Panc1 (cell line): Measurements from ENCODE around the gene ASPSCR1. TPM values are rescaled to one million over a fixed set of nuclear protein-coding genes. Genes with fewer than 3 reads are reported as not detected.

Experiments used
- ATAC-seq: fragments of 200-7000 bp; cut with Tn5 transposase; 2 replicates; pipeline ENCODE4 v1.9.1; 2020; ENCODE audit warnings: mild to moderate bottlenecking, moderate library complexity
- BruUV-seq: library from RNA; stranded (reverse); fragments of 400-500 nt; replicated peaks from 2 replicates; lab custom pipeline; 2021; lab: Mats Ljungman, UMichigan
- CTCF ChIA-PET: fragments of 300-600 bp; sonication (Branson Sonifier 250); formaldehyde crosslinking; loops from one replicate; lab custom pipeline; 2022; ENCODE audit warnings: antibody characterized with exemption; lab: Charles Lee
- POLR2A ChIA-PET: fragments of 300-600 bp; sonication (Branson Sonifier 250); formaldehyde crosslinking; loops from one replicate; lab custom pipeline; 2022; ENCODE audit warnings: antibody characterized with exemption; lab: Charles Lee
- DNase-seq: peaks from one replicate; pipeline ENCODE4 v3.0.0-alpha.2; 2010; ENCODE audit warnings: low read depth, low spot score
- H3K27ac ChIP-seq: 2 replicates; pipeline ENCODE4 v1.5.1; 2011; ENCODE audit warnings: mild to moderate bottlenecking, low read length, inconsistent platforms
- H3K27me3 ChIP-seq: fragments of 200-500 bp; sonication (Bioruptor generic); 2 replicates; pipeline ENCODE4 v1.6.0; 2014; ENCODE audit warnings: low read length, inconsistent platforms; ENCODE audit not compliant: control insufficient read depth, insufficient read depth
- H3K36me3 ChIP-seq: fragments of 200-500 bp; sonication (Bioruptor generic); 2 replicates; pipeline ENCODE4 v1.5.1; 2014; ENCODE audit warnings: inconsistent platforms, mild to moderate bottlenecking, low read length, moderate library complexity; ENCODE audit not compliant: control insufficient read depth, insufficient read depth
- H3K4me1 ChIP-seq: 2 replicates; pipeline ENCODE4 v1.5.1; 2011; ENCODE audit warnings: inconsistent platforms, mild to moderate bottlenecking, low read length, moderate library complexity; ENCODE audit not compliant: control insufficient read depth, insufficient read depth
- H3K4me3 ChIP-seq, 2 experiments: 2 replicates each; pipeline ENCODE4 v1.5.1; 2011 to 2012; ENCODE audit warnings: low read depth in 2 of 2, low read length in 2 of 2, mild to moderate bottlenecking in 2 of 2, inconsistent platforms in 1 of 2, moderate library complexity in 1 of 2
- H3K9me3 ChIP-seq: fragments of 200-500 bp; sonication (Bioruptor generic); 2 replicates; pipeline ENCODE4 v1.5.1; 2014; ENCODE audit warnings: low read depth, mild to moderate bottlenecking, inconsistent platforms, low read length, moderate library complexity; ENCODE audit not compliant: control insufficient read depth, insufficient read depth
- CTCF ChIP-seq: fragments of 450-650 bp; IDR thresholded peaks from 2 replicates; pipeline ENCODE4 v1.5.1; 2017; ENCODE audit warnings: mild to moderate bottlenecking
- POLR2AphosphoS5 ChIP-seq: IDR thresholded peaks from 2 replicates; pipeline ENCODE4 v1.6.1; 2012; ENCODE audit warnings: mild to moderate bottlenecking, low read depth, low read length, moderate library complexity
- REST ChIP-seq, 2 experiments: IDR thresholded peaks; 2 replicates each; pipeline ENCODE4 v1.6.1; 2011 to 2012; ENCODE audit warnings: low read depth in 2 of 2, control low read depth in 1 of 2, low read length in 1 of 2, mild to moderate bottlenecking in 1 of 2, moderate library complexity in 1 of 2; ENCODE audit not compliant: insufficient read depth in 1 of 2
- SIN3A ChIP-seq: IDR thresholded peaks from 2 replicates; pipeline ENCODE4 v1.6.1; 2012; ENCODE audit warnings: low read depth, mild to moderate bottlenecking, low read length, moderate library complexity, borderline replicate concordance; ENCODE audit not compliant: insufficient read depth
- TCF7L2 ChIP-seq: IDR thresholded peaks from 2 replicates; pipeline ENCODE4 v1.6.1; 2011; ENCODE audit warnings: mild to moderate bottlenecking, low read depth, low read length, inconsistent platforms
- in situ Hi-C: cut with HindIII; loops from 2 replicates; pipeline ENCODE4 v1.10.0; 2016; ENCODE audit warnings: low sequenced_read_pairs, low pct_unique_long_range_greater_than_20kb
- intact Hi-C: fragments of 100-400 bp; cut with micrococcal nuclease; formaldehyde crosslinking; loops from one replicate; pipeline ENCODE4 v1.10.0; 2022; ENCODE audit not compliant: unreplicated experiment
- total RNA-seq: library from RNA; stranded (reverse); gene quantifications from one replicate; pipeline ENCODE4 v1.2.1, GENCODE V29; 2021; ENCODE audit not compliant: unreplicated experiment

Gene ASPSCR1
- total RNA-seq, 1 experiment from 2014 or later: 64.7 TPM

GRCh38 chr17:82054351-82055022 lies 77.1 kb downstream of the ASPSCR1 start:
- intact Hi-C loops (no loop called here), in situ Hi-C loops (loop anchor here (10.0 kb wide), 1 partner anchor 80 kb away; no protein-coding TSS in a partner anchor)
- no peak for ATAC-seq
- Histone ChIP-seq H3K4me1 (peaks cover 32% of the 10 kb centered on the region), H3K27ac (no peak overlapping the region), H3K9me3 (no peaks in the 10 kb centered on the region), H3K27me3 (no peaks in the 10 kb centered on the region), H3K36me3 (peaks cover 9% of the 10 kb centered on the region), H3K4me3 (no peak overlapping the region)
- DNase-seq: no peak
- TF ChIP-seq CTCF (no peak), POLR2AphosphoS5 (0 out of 2 replicates have a peak, but pooled peaks have one; percentile 9), REST (IDR thresholded peaks at IDR 0.05; ENCODE audit: insufficient read depth in 1 of 2, low read depth in 2 of 2, low read length in 1 of 2) (no peak)
- ChIA-PET POLR2A (interaction anchor here (0.5 to 0.7 kb wide), 2 partner anchors 35 to 171 kb away, joined by 4 read pairs; no protein-coding TSS in a partner anchor), CTCF (no interaction called here)
- no TSS peak for BruUV-seq

- in situ Hi-C loops (loop anchor here (10.0 kb wide), 1 partner anchor 80 kb away; no protein-coding TSS in a partner anchor), intact Hi-C loops (no loop called here)
- peaks cover 31% of the 10 kb centered on the region for H3K4me1 ChIP-seq
- DNase-seq (no peak), ATAC-seq (no peak)
- TF ChIP-seq CTCF: no peak
- TF ChIP-seq SIN3A: no peak
- TF ChIP-seq TCF7L2: peak; percentile 48; the same call in 1 of the 2 replicates
- 0 out of 4 replicates have a peak, but pooled peaks of 1 of the 2 experiments have one; percentile 21 for TF ChIP-seq REST (IDR thresholded peaks at IDR 0.05; ENCODE audit: insufficient read depth in 1 of 2, low read depth in 2 of 2, low read length in 1 of 2)
- peak; percentile 1; the same call in 1 of the 2 replicates for TF ChIP-seq POLR2AphosphoS5
- H3K27me3 ChIP-seq: no peaks in the 10 kb centered on the region
- H3K4me3 ChIP-seq: no peak overlapping the region
- no peaks in the 10 kb centered on the region for H3K9me3 ChIP-seq
- CTCF ChIA-PET: no interaction called here
- POLR2A ChIA-PET: interaction anchor here (0.7 kb wide), 1 partner anchor 36 kb away, joined by 4 read pairs; no protein-coding TSS in a partner anchor
- H3K36me3 ChIP-seq: peaks cover 9% of the 10 kb centered on the region
- no peak overlapping the region for H3K27ac ChIP-seq
- BruUV-seq: no TSS peak
Observed at GRCh38 chr17:82055023-82055964, 77.9 kb downstream of the ASPSCR1 start.
